SKM-1 (cell line): ENCODE results near the gene GARS1.

Experiments
- DNase-seq: peaks from one replicate; lab custom pipeline; 2025; ENCODE audit not compliant: unreplicated experiment; lab: John Stamatoyannopoulos, UW

Gene GARS1

DNA sequence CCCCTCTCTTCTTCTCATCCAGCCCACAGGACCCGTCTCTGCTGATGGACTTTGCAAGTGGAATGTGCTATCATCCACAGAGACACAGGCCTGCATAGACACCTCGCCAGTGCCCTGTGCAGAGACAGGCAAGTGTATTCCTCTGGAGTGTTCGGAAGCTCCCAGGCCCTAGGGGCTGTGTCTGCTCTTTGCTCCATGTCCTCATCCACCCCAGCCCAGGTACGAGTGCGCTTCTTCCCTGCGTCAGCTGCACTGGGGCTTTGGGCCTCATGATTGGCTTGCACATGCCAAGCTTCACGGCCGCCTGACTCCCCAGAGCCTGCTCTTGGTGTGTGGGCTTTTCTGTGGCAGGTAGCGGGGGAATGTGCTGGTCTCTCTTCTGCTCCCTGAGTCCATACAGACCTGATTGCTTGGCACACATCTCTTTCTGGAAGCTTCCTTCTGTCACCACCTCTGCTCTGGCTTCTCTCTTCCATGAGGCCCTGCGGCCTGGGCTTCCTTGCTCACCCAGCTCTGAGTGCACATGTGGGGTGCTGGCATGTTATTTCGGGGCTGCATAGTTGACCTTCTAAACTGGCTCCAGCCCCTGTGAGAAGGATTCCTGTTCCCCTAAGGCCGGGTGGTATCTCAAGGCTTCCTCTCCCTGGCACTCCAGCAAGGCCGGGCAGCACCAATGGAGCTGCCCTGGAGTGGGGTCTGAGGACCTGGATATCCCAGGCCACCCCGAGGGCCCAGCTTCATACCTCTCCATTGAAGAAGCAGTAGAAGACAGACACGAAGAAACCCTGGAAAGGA, 59.8 kb downstream of the GARS1 start:
- no peak for DNase-seq

DNA sequence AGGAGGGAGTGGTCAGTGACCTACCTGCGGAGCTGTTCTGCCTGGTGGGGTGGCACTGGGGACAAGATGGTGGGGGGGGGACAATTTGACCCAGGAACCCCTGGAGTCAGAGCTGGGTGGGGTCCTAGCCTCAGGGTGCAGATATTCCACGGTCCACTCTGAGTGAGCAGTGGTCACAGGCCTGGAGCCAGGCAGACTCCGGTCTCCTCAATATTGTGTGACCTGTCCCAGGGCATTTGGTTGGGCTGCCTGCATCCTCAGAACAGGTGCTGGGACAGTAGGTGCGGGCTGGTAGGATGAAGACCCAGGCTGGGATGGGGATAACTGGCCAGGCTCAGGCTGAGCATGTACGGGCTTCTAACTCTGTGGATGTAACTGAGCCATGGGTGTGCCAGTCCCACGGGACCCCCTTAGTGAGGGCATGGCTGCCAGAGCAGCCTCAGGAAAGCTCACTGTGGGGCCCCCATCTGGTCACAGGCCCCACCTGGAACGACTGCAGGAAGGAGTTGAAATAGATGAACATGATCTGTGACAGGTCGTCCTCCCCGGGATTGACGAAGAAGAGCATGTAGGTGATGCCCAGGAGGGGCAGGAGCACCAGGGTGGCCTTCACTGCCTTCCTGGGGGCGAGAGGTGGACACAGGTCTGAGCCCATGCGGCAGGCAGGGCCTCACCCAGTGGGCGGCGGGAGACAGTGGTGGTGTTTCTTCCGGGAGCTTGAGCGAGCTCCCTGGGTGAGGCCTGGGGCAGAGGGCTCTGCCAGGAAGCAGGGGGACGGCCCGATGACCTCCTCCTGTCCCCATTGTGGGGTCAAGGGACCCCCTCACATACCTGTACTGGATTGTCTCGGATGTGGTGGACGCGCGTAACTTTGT, 60.7 kb downstream of the GARS1 start:
- DNase-seq: no peak

DNA sequence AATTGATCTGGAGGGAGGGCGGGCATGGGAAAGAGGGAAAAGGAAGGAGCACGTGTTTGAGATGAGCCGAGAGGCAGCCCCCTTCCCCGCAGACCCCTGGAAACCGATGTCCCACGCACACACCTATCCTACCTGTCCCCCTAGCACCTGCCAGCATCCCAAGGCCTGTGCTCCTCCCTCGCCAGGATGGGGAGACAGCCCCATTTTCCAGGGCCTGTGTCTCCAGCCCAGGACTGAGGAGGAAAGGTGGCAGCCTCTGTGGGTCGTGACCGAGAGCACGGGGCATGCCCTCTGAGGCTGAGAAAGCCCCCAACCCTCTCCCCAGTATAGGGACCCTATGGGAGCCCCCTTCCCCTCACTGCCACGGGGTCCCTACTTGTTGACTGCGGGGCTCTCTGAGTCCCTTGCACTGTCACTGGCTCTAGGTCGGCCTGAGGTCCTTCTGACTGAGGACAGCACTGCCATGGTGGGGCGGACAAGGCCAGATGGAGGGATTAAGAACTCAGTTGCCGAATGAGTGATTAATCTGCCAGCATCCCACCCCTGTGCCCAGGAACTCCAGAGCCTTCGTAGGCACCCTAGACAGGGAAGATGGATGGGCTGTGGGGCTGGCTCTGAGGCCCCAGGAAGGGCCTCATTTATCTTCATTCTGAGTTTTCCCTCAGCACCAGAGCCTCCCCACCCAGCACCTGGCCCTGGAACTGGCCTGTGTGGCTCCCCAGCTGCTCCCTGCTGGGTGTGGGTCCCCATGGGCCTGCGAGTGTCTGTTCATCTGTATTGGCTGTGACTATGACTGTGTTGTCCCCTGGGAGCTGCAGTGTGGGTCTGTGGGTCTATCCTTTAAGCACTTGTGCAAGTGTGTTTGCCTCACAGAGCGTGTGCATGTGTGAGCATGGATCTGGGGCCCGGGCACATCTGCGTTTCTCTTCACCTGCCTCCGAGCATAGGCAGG, 61.6 kb downstream of the GARS1 start:
- DNase-seq: no peak

DNA sequence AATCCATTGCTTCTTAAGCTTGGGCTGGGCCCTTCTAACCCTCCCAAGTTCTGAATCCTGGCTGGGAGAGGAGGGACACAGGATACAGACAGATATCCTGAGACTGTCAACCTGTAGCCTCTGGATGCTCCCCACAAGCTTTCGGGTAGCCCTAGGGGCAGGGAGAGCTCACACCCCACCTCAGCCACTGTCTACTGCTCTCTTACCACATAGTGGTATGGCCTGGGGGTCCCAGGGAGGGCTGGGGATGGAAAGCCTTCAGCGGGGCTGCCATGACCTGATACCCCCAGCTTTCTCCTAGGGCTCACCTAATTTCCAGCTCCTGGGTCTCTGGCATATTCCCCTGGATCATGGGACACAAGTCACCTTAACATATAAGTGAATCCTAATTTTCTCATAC, 62.5 kb downstream of the GARS1 start:
- DNase-seq: no peak

DNA sequence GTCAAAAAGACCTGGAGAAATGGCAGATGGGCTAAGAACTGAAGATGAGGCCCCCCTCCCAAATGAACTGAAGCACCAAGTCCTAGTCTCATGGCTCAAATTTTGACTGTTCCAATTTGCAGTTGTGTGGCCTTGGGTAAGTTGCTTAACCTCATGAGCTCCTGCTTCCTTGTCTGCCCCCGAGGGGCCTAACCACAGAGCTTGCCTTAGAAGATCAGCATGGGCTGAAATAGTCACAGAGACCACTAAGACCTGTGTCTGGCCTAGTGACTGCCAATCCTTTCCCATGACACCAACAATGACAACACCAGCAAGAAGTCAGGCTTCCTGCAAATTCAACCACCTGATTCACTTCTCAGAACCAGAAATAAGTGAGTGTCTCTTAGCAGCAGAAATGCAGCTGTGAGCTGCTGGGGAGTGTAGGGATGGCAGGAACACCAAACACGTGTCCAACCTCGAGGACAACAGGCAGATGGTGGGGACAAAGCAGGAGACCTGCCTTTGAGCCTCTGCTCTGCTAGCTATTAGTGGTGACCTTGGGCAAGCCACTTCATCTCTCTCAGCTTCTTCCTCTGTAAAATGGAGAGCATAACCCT, 63.9 kb downstream of the GARS1 start:
- DNase-seq: no peak

DNA sequence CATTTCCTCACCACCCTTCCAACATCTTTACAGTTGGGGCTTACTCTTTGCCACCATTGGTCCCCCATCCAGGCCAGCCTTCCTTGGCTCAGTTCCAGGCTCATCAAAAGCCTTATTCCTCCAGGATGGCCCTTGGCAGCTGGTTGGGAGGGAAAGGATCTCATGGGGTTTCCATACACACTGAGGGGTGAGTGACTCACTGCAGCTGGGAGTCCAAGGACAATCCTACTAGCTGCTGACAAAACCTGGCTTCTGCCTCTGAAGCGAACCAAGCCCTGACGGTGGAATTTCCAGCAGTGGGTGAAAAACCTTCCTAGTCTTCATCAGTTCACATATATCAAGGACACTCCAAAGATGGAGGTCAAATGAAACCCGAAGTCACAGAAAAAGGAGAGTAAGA, 64.6 kb downstream of the GARS1 start:
- no peak for DNase-seq

DNA sequence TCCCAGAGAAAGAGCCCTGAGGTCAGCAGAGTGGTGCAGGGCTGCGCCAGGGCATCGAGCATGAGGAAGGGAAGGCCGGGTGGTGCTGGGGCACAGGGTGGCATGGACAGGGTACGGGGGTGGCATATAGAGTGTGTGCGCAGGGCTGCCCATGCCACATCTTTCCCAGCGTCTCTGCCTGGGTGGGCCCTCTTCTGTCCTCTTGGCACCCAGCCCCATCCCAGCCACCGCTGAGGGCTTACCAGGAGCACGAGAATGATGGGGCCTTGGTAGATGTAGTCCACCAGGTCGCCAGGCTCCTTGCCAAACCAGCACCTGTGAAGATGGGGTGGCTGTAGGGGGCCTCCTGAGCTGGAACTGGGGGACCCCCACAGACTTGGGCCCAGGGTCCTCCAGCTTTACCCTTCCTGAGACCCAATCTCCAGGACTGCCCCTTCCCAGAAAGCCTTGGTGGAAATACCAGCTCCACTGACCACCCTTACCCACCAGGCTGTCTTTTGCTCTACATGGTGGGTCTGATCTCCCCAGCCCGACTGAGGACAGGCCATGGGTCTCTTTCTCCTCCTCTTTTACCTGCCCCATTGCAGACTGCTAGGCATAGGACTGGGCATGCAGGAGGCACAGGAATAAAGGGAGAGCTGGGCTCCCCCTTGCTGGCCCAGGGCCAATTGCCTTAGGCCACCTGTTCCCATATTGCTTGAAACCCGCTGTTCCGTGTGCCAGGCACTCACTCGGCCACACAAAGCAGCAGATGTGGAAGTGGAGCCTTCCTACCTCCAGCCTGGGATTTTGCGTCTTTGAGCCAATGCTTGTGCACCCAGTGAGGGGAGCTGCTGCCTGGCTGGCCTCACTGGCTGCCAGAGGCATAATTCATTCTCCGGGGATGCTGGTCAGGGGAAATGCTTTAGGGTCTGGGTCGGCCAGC, 65.9 kb downstream of the GARS1 start:
- no peak for DNase-seq

DNA sequence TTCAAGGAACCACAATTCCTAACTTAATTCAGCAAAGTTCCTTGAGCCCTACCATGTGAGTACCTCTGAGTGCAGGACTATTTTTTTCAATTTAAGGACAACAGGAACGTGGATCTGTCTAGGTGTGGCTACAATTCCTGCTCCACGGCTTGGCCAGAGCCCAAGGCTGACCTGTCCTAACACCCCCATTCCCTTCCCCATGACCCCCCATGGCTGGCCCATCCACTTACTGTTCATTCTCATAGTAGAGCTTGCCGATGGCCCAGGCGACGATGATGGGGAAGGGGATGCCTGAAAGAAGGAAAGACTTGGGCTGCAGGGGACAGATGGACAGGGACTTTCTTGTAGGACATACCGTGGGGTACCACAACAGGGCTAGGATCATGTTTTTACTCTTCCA, 67.2 kb downstream of the GARS1 start:
- DNase-seq: no peak

DNA sequence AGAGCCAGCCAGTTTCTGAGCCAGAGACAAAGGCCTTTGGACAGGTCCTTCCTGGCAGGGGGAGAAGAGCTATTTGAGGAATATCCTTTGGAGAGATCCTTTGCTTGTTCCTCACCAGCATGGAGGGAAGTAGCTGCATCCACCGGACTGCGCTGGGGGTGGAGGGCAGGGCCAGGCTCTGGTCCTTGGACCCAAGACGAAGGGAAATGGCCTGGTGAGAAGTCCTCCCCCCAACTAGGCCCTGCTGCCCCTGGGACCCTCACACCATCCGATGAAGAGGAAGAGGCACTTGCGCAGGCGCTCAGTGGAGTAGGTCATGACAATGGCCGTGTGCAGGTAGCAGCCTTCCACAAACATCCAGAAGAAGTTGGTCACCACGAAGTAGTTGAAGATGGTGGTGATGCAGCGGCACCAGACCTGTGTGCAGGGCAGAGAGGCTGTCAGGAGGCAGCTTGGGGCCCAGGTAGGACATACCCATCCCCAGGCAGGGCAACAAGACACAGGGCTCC, 67.8 kb downstream of the GARS1 start:
- DNase-seq: no peak

DNA sequence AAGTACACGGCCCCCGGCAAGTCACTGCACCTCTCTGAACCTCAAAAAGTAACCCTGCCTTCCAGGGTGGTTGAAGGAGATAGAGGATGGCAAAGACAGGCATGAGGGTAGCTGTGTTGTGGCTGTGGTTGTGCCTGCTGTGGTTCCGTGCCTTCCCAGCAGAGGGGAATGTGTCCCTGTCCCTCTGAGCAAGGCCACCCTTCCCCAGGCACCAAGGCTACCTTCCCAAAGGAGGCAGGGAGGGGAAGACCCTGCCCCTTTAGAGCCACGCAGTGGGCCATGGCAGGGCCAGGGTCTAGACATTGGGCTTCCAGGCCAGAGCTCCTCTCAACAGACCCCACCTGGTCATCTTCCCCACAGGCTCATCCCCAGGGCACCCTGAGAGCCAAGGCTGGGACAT, 68.7 kb downstream of the GARS1 start:
- DNase-seq: no peak

DNA sequence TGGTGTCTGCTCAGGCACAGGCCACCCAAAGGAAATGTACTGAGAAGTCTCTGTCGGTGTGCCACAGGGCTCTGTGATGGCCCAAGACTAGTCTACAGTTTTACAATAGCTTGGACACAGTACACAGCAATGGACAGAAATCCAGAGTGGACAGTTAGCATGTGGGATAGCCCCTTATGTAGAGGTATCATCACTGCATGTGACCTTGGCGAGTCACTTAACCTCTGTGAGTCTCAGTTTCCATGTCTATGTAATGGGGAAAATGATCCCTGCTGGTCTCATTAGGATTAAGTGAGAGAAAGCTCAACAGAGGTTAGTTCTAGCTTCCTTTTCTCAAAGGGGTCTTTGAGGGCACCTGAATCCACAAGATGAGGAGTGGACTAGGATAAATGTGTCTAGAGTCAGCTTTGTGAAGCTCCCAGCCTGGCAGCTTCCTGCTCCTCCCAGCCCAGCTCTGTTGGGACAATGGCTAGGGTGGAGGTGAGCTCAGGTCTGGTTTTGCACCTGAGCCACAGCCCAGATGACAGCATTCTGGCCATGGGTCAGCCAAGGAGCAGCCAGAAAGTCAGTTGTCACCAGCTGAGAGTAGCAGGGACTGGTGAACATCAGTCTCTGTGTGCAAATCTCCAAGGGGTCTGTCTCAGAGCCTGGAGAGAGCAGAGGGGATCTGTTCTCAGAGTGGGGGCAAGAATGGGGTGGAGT, 69.7 kb downstream of the GARS1 start:
- DNase-seq: no peak

DNA sequence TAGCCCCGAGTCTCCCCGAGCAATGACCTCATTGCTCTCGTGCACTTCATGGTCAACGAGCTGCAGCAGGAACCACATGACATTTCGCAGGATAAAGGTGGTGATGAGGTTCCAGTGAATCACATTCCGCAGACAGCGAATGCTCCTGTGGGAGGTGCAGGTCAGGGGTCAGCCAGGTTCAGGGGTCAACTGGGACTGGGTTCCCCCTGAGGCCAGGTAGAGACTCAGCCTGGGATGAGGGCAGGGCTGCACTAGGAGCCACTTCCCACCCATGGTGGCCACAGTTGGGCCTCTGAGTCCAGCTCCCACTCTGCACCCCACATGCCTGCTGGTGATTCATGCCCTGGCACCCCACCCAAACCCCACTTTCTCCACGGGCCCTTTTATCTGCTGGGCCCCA, 70.4 kb downstream of the GARS1 start:
- DNase-seq: no peak

DNA sequence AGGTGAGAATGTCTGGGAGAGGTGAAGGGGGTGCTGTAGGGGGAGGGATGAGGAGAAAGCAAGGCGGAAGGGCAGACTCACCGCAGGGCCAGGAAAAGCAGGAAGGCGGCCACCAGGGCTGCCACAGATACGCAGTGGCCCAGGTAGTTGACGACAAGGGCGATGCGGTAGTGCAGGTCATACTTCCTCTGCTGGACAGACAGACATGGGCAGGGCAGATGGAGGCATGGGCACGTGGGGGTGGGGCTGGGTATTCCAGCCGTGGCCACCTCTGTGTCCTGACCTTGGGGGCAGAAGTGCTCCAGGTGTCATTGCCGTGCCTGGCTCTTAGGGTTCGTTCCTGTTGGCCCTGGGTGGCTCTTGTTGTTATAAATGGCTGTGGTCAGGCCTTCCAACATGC, 70.8 kb downstream of the GARS1 start:
- no peak for DNase-seq

DNA sequence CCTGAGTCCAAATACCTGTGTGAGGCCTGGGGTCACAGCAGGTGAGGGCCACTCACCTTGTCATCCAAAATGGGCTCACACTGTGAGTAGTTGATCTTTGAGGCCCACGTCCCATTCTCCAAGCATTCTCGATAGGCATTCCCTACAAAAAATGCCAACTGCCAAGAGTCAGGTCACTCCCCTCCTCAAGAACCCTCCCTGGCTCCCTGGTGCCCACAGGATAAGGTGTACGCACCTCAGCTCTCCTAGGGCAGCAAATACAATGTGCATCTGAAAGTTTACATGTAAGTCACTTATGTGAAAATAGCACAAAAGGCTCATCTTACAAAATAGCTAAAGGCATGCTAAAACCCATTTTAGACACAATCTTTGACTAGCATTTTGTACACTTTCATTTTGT, 72.5 kb downstream of the GARS1 start:
- DNase-seq: no peak

DNA sequence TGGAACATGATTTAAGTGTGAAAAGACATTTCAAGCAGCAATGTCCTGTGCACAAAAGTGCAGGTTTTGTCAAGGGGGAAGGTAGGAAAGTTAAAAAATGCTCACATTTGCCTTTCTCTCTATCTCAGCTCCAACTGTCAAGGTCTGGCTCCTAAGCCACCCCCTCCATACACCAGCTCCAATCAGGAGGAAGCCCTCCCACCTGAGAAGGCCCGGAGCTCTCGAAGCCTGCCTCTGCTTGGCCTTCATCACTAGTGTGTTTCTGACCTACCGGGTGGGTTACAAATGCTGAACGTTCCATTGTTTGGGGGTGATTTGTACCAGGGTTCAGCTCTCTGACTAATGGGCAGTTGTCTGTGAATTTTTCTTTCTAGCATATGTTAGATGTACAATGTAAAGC, 73.4 kb downstream of the GARS1 start:
- DNase-seq: no peak

DNA sequence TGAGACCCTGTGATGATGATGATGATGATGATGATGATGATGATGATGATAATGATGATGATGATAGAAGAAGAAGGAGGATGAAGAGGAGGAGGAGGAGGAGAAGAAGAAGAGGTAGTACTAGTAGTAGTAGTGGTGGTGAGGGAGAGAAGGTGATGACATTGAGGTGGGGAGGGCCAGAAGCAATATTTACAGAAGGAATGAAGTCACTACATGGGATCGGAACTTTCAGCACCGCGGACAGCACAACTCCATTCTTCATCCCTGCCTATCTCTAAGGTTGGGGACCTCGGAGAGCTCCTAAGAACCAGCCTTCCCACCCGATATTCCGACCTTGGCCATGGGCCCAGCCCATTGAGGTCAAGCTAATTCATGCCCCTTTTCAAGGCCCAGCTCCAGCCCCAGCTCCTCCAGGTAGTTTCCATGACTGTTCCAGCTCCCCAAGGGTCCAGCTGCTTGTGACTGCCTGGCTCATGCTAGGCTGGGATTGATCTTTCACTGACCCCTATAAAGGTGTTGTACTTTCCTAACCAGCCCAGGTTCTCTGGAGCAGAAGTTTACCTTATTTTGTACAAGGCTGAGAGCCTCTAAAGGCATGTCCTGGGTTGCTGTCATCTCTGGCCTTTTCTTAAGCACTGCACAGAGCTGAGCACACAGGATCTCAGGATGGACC, 77.3 kb downstream of the GARS1 start:
- no peak for DNase-seq

DNA sequence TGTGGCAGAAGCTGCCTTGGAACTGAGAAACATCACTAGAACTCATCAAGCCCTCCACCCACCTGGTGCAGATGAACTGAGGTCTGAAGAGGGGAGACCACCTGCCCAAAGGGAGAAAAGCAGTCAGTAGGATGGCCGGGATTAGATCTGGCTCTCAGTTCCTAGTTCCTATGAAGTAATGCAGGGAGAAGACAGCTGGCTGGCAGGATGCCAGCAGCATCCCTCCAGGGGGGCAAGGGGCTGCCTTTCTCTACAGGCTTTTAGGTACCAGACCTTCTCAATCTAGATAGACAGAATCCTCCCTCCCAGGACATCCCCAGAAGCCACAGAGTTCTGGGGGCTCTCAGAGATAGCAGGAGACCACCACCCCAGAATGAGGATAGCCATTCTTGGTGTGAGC, 79.7 kb downstream of the GARS1 start:
- no peak for DNase-seq

DNA sequence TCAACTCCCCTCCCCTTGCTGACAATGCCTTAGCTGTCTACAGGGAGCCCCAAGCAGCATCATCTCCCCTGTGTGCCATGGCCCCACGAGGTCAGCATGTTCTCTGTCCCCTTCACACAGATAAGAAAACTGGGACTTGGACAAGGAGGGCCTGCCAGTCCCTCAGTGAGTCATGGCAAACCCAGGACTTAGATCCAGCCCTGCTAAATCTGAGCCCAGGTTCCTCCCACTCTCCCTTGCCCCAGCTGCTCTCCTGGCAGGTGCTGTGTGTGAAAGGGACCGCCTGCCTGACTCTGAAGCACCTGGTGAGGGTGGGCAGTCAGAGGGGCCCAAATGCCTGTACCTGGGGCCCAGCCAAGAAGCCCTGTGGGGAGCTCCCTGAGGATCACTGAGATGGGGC, 80.2 kb downstream of the GARS1 start:
- DNase-seq: no peak
